Peyer's patch (tissue), 4 donors: ENCODE measurements around the gene GASK1B. TPM values are rescaled to one million over a fixed set of nuclear protein-coding genes. Genes with fewer than 3 reads are reported as not detected.

ENCODE experiments used
- DNase-seq, 3 donors: peaks; one replicate each; pipeline ENCODE4 v3.0.0-alpha.2; 2017 to 2019
- H3K27ac ChIP-seq, 4 donors: fragments of 200-600 bp; sonication (generic); one replicate each; pipeline ENCODE4 v1.5.1; 2016 to 2019
- H3K27me3 ChIP-seq, 2 donors: fragments of 200-600 bp; sonication (generic); one replicate each; pipeline ENCODE4 v1.5.1; 2019
- H3K36me3 ChIP-seq, 3 donors: fragments of 200-600 bp; sonication (generic); one replicate each; pipeline ENCODE4 v1.5.1; 2016 to 2019
- H3K4me1 ChIP-seq, 4 donors: fragments of 200-600 bp; sonication (generic); one replicate each; pipeline ENCODE4 v1.5.1; 2016 to 2019
- H3K4me3 ChIP-seq, 4 donors: fragments of 200-600 bp; sonication (generic); 1 replicate in 3 of 4; 2 replicates in 1 of 4; pipeline ENCODE4 v1.5.1; 2016 to 2019; ENCODE audit warnings: mild to moderate bottlenecking in 1 of 4
- H3K9me3 ChIP-seq, 4 donors: fragments of 200-600 bp; sonication (generic); one replicate each; pipeline ENCODE4 v1.5.1; 2016 to 2019; ENCODE audit warnings: mild to moderate bottlenecking in 1 of 4
- CTCF ChIP-seq, 6 experiments: fragments of 450-650 bp in 4 of 6; fragments of 200-600 bp in 2 of 6; sonication (generic) in 1 of 6; IDR thresholded peaks; one replicate each; pipeline ENCODE4 v1.5.1; 2017 to 2019; ENCODE audit warnings: antibody characterized with exemption in 6 of 6, mild to moderate bottlenecking in 3 of 6, moderate library complexity in 1 of 6
- POLR2A ChIP-seq, 2 donors: fragments of 450-650 bp; IDR thresholded peaks; one replicate each; pipeline ENCODE4 v1.5.1; 2017; ENCODE audit warnings: antibody characterized with exemption in 2 of 2, mild to moderate bottlenecking in 2 of 2, moderate library complexity in 2 of 2
- total RNA-seq, 4 donors: library from RNA; depleted of rRNA; stranded (reverse); fragments of >200 nt; gene quantifications; one replicate each; pipeline ENCODE4 v1.1.0, GENCODE V29; 2016

Gene GASK1B
- total RNA-seq, 4 donors from 2014 or later = 8.8 to 59.4 (median 10.1) TPM

GRCh38 chr4:158182736-158183135, 9.9 kb upstream of the GASK1B start:
- no peak overlapping the region for H3K27ac ChIP-seq
- TF ChIP-seq CTCF (IDR thresholded peaks at IDR 0.05) = no peak
- no peak for TF ChIP-seq POLR2A (IDR thresholded peaks at IDR 0.05)
- H3K27me3 ChIP-seq = no peaks in the 10 kb centered on the region

GRCh38 chr4:158181906-158182305, 9.1 kb upstream of the GASK1B start:
- Histone ChIP-seq H3K4me1 (no peaks in the 10 kb centered on the region), H3K36me3 (no peaks in the 10 kb centered on the region), H3K9me3 (no peaks in the 10 kb centered on the region), H3K27ac (no peak overlapping the region), H3K4me3 (no peak overlapping the region), H3K27me3 (no peaks in the 10 kb centered on the region)
- no peak for DNase-seq
- TF ChIP-seq CTCF (IDR thresholded peaks at IDR 0.05) = no peak
- TF ChIP-seq POLR2A (IDR thresholded peaks at IDR 0.05) = no peak

More at GRCh38 chr4:158182736-158183135, 9.9 kb upstream of the GASK1B start:
- no peaks in the 10 kb centered on the region for H3K4me1 ChIP-seq
- no peaks in the 10 kb centered on the region for H3K36me3 ChIP-seq
- no peak for DNase-seq
- no peak overlapping the region for H3K4me3 ChIP-seq
- H3K9me3 ChIP-seq = no peaks in the 10 kb centered on the region

GRCh38 chr4:158179465-158179864, 6.6 kb upstream of the GASK1B start:
- peaks cover 0 to 9% (median 0%) of the 10 kb centered on the region in 4 donors for H3K4me1 ChIP-seq
- H3K27ac ChIP-seq = no peak overlapping the region
- no peaks in the 10 kb centered on the region for H3K27me3 ChIP-seq
- TF ChIP-seq CTCF (IDR thresholded peaks at IDR 0.05) (no peak), POLR2A (IDR thresholded peaks at IDR 0.05) (no peak)
- H3K36me3 ChIP-seq = no peaks in the 10 kb centered on the region
- H3K4me3 ChIP-seq = no peak overlapping the region
- H3K9me3 ChIP-seq = no peaks in the 10 kb centered on the region
- DNase-seq = no peak

GRCh38 chr4:158176776-158177175, 4.0 kb upstream of the GASK1B start:
- TF ChIP-seq CTCF (IDR thresholded peaks at IDR 0.05) = no peak
- TF ChIP-seq POLR2A (IDR thresholded peaks at IDR 0.05) = no peak
- Histone ChIP-seq H3K4me1 (peaks cover 0 to 22% (median 0%) of the 10 kb centered on the region in 4 donors), H3K27ac (no peak overlapping the region), H3K36me3 (no peaks in the 10 kb centered on the region), H3K27me3 (no peaks in the 10 kb centered on the region), H3K9me3 (no peaks in the 10 kb centered on the region), H3K4me3 (no peak overlapping the region)
- no peak for DNase-seq

- Histone ChIP-seq H3K36me3 (no peaks in the 10 kb centered on the region), H3K27me3 (no peaks in the 10 kb centered on the region), H3K9me3 (no peaks in the 10 kb centered on the region), H3K4me3 (no peak overlapping the region), H3K4me1 (peaks cover 0 to 22% (median 0%) of the 10 kb centered on the region in 4 donors), H3K27ac (no peak overlapping the region)
- no peak for DNase-seq
- no peak for TF ChIP-seq CTCF (IDR thresholded peaks at IDR 0.05)
- no peak for TF ChIP-seq POLR2A (IDR thresholded peaks at IDR 0.05)
These were observed 3.3 kb upstream of the GASK1B start for GRCh38 chr4:158176108-158176507.
